Measurements from ENCODE around the gene SPAG16.

Gene SPAG16

GRCh38 chr2:214029190-214029589 lies 744.9 kb downstream of the SPAG16 start:
- no peak for TF ChIP-seq CREB5 (CRISPR knock-in tag; IDR thresholded peaks at IDR 0.05; ENCODE audit: low read depth)
- TF ChIP-seq TCF4 (CRISPR knock-in tag; IDR thresholded peaks at IDR 0.05; ENCODE audit: borderline replicate concordance): no peak
- no peak for TF ChIP-seq ZNF70 (CRISPR knock-in tag; IDR thresholded peaks at IDR 0.05)
- TF ChIP-seq, protein P1, sequence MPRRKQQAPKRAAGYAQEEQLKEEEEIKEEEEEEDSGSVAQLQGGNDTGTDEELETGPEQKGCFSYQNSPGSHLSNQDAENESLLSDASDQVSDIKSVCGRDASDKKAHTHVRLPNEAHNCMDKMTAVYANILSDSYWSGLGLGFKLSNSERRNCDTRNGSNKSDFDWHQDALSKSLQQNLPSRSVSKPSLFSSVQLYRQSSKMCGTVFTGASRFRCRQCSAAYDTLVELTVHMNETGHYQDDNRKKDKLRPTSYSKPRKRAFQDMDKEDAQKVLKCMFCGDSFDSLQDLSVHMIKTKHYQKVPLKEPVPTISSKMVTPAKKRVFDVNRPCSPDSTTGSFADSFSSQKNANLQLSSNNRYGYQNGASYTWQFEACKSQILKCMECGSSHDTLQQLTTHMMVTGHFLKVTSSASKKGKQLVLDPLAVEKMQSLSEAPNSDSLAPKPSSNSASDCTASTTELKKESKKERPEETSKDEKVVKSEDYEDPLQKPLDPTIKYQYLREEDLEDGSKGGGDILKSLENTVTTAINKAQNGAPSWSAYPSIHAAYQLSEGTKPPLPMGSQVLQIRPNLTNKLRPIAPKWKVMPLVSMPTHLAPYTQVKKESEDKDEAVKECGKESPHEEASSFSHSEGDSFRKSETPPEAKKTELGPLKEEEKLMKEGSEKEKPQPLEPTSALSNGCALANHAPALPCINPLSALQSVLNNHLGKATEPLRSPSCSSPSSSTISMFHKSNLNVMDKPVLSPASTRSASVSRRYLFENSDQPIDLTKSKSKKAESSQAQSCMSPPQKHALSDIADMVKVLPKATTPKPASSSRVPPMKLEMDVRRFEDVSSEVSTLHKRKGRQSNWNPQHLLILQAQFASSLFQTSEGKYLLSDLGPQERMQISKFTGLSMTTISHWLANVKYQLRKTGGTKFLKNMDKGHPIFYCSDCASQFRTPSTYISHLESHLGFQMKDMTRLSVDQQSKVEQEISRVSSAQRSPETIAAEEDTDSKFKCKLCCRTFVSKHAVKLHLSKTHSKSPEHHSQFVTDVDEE (CRISPR knock-in tag; IDR thresholded peaks at IDR 0.05): no peak
- no peak for TF ChIP-seq ZFP3 (CRISPR knock-in tag; IDR thresholded peaks at IDR 0.05)
- no peak for TF ChIP-seq SNAI2 (CRISPR knock-in tag; IDR thresholded peaks at IDR 0.05)
- no peak for TF ChIP-seq ZC3H10 (CRISPR knock-in tag; IDR thresholded peaks at IDR 0.05)
- no peak for TF ChIP-seq BACH2 (CRISPR knock-in tag; IDR thresholded peaks at IDR 0.05; ENCODE audit: borderline replicate concordance)
- no peak for TF ChIP-seq PPARA (CRISPR knock-in tag; IDR thresholded peaks at IDR 0.05; ENCODE audit: borderline replicate concordance)
- no peak for TF ChIP-seq OSR1 (CRISPR knock-in tag; IDR thresholded peaks at IDR 0.05)
- ATAC-seq: no peak

DNA sequence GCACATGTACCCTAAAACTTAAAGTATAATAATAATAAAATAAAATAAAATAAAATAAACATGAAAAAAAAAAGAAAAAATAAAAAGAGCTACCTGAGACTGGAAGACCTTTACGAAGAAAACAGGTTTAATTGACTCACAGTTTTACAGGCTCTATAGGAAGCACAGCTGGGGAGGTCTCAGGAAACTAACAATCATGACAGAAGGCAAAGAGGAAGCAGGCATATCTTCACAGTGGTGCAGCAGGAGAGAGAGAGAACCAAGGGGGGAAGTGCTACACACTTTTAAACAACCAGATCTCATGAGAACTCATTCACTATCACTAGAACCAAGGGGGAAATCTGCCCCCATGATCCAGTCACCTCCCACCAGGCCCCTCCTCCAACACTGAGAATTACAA lies 747.3 kb downstream of the SPAG16 start:
- no peak for TF ChIP-seq ARNTL (CRISPR knock-in tag; IDR thresholded peaks at IDR 0.05; ENCODE audit: borderline replicate concordance, low read depth)
- TF ChIP-seq BACH2 (CRISPR knock-in tag; IDR thresholded peaks at IDR 0.05; ENCODE audit: borderline replicate concordance): no peak
- TF ChIP-seq OSR1 (CRISPR knock-in tag; IDR thresholded peaks at IDR 0.05): no peak
- no peak for TF ChIP-seq RARB (CRISPR knock-in tag; IDR thresholded peaks at IDR 0.05)
- TF ChIP-seq ZFP3 (CRISPR knock-in tag; IDR thresholded peaks at IDR 0.05): no peak
- no peak for TF ChIP-seq TCF4 (CRISPR knock-in tag; IDR thresholded peaks at IDR 0.05; ENCODE audit: borderline replicate concordance)
- no peak for TF ChIP-seq POU6F1 (CRISPR knock-in tag; IDR thresholded peaks at IDR 0.05; ENCODE audit: borderline replicate concordance, low read depth)
- TF ChIP-seq, protein P1 (CRISPR knock-in tag; IDR thresholded peaks at IDR 0.05): no peak
- TF ChIP-seq ZNF8 (CRISPR knock-in tag; IDR thresholded peaks at IDR 0.05): no peak
- no peak for TF ChIP-seq CSDC2 (CRISPR knock-in tag; IDR thresholded peaks at IDR 0.05)
- TF ChIP-seq PPARA (CRISPR knock-in tag; IDR thresholded peaks at IDR 0.05; ENCODE audit: borderline replicate concordance): no peak
- no peak for TF ChIP-seq ISL1 (CRISPR knock-in tag; IDR thresholded peaks at IDR 0.05)
- no peak for TF ChIP-seq CREB5 (CRISPR knock-in tag; IDR thresholded peaks at IDR 0.05; ENCODE audit: low read depth)
- no peak for TF ChIP-seq GLIS3 (CRISPR knock-in tag; IDR thresholded peaks at IDR 0.05)
- no peak for TF ChIP-seq ESRRG (CRISPR knock-in tag; IDR thresholded peaks at IDR 0.05)
- TF ChIP-seq ZC3H10 (CRISPR knock-in tag; IDR thresholded peaks at IDR 0.05): no peak
- TF ChIP-seq, protein P2, sequence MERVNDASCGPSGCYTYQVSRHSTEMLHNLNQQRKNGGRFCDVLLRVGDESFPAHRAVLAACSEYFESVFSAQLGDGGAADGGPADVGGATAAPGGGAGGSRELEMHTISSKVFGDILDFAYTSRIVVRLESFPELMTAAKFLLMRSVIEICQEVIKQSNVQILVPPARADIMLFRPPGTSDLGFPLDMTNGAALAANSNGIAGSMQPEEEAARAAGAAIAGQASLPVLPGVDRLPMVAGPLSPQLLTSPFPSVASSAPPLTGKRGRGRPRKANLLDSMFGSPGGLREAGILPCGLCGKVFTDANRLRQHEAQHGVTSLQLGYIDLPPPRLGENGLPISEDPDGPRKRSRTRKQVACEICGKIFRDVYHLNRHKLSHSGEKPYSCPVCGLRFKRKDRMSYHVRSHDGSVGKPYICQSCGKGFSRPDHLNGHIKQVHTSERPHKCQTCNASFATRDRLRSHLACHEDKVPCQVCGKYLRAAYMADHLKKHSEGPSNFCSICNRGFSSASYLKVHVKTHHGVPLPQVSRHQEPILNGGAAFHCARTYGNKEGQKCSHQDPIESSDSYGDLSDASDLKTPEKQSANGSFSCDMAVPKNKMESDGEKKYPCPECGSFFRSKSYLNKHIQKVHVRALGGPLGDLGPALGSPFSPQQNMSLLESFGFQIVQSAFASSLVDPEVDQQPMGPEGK (CRISPR knock-in tag; IDR thresholded peaks at IDR 0.05; ENCODE audit: borderline replicate concordance): no peak
- TF ChIP-seq, protein P3, sequence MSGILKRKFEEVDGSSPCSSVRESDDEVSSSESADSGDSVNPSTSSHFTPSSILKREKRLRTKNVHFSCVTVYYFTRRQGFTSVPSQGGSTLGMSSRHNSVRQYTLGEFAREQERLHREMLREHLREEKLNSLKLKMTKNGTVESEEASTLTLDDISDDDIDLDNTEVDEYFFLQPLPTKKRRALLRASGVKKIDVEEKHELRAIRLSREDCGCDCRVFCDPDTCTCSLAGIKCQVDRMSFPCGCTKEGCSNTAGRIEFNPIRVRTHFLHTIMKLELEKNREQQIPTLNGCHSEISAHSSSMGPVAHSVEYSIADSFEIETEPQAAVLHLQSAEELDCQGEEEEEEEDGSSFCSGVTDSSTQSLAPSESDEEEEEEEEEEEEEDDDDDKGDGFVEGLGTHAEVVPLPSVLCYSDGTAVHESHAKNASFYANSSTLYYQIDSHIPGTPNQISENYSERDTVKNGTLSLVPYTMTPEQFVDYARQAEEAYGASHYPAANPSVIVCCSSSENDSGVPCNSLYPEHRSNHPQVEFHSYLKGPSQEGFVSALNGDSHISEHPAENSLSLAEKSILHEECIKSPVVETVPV (CRISPR knock-in tag; IDR thresholded peaks at IDR 0.05): no peak
- TF ChIP-seq SNAI2 (CRISPR knock-in tag; IDR thresholded peaks at IDR 0.05): no peak
- no peak for TF ChIP-seq ZNF70 (CRISPR knock-in tag; IDR thresholded peaks at IDR 0.05)

More for the DNA sequence above, 747.3 kb downstream of the SPAG16 start:
- no peak for ATAC-seq
